Tibial artery (tissue), 4 donors: ENCODE measurements around the gene ANKS6.

Source experiments
- DNase-seq, 2 donors: peaks; one replicate each; pipeline ENCODE4 v3.0.0-alpha.2; 2019
- H3K27ac ChIP-seq, 2 donors: fragments of 200-600 bp; sonication (generic) in 1 of 2; 1 replicate in 1 of 2; 2 replicates in 1 of 2; pipeline ENCODE4 v1.5.1; 2018 to 2019; ENCODE audit warnings: mild to moderate bottlenecking in 1 of 2
- H3K27me3 ChIP-seq, 2 donors: fragments of 200-600 bp; sonication (generic) in 1 of 2; one replicate each; pipeline versions ENCODE4 v1.5.1 to v1.6.0; 2016 to 2019
- H3K36me3 ChIP-seq, 3 donors: fragments of 200-600 bp; sonication (generic) in 2 of 3; one replicate each; pipeline ENCODE4 v1.5.1; 2016 to 2019; ENCODE audit warnings: mild to moderate bottlenecking in 2 of 3
- H3K4me1 ChIP-seq, 4 donors: fragments of 200-600 bp; sonication (generic) in 2 of 4; 1 replicate in 3 of 4; 2 replicates in 1 of 4; pipeline ENCODE4 v1.5.1; 2016 to 2019
- H3K4me3 ChIP-seq, 2 donors: fragments of 200-600 bp; sonication (generic) in 1 of 2; 1 replicate in 1 of 2; 2 replicates in 1 of 2; pipeline ENCODE4 v1.5.1; 2018 to 2019; ENCODE audit warnings: mild to moderate bottlenecking in 2 of 2
- H3K9me3 ChIP-seq, 3 donors: fragments of 200-600 bp; sonication (generic) in 1 of 3; one replicate each; pipeline ENCODE4 v1.5.1; 2016 to 2019
- CTCF ChIP-seq, 2 experiments: fragments of 200-600 bp in 1 of 2; fragments of 450-650 bp in 1 of 2; IDR thresholded peaks; one replicate each; pipeline ENCODE4 v1.5.1; 2017 to 2019; ENCODE audit warnings: antibody characterized with exemption in 2 of 2, mild to moderate bottlenecking in 1 of 2, moderate library complexity in 1 of 2
- intact Hi-C: fragments of 100-400 bp; cut with DNase I; formaldehyde crosslinking; loops from one replicate; pipeline ENCODE4 v1.15.0; 2023; ENCODE audit warnings: low total_unique reads

Gene ANKS6

GRCh38 chr9:98790842-98791607, 5.3 kb downstream of the ANKS6 start:
- no peak overlapping the region for H3K4me3 ChIP-seq
- peak; percentile 93 to 94 for DNase-seq

GRCh38 chr9:98790134-98790841, 6.1 kb downstream of the ANKS6 start:
- Histone ChIP-seq H3K27me3 (no peaks in the 10 kb centered on the region), H3K27ac (peak overlapping the region in 1 of 2 donors; percentile 43), H3K4me1 (peaks cover 0 to 18% (median 9%) of the 10 kb centered on the region in 4 donors), H3K36me3 (peaks cover 0 to 6% (median 5%) of the 10 kb centered on the region in 3 donors), H3K4me3 (no peak overlapping the region), H3K9me3 (no peaks in the 10 kb centered on the region)
- TF ChIP-seq CTCF (IDR thresholded peaks at IDR 0.05), result no peak
- DNase-seq, result no peak
- intact Hi-C loops, result no loop called here

More at GRCh38 chr9:98790842-98791607, 5.3 kb downstream of the ANKS6 start:
- peak; percentile 98 to 100 for TF ChIP-seq CTCF (IDR thresholded peaks at IDR 0.05)
- H3K36me3 ChIP-seq, result peaks cover 0 to 6% (median 5%) of the 10 kb centered on the region in 3 donors
- peak overlapping the region; percentile 43 to 63 for H3K27ac ChIP-seq
- H3K4me1 ChIP-seq, result peaks cover 0 to 24% (median 11%) of the 10 kb centered on the region in 4 donors
- H3K27me3 ChIP-seq, result no peaks in the 10 kb centered on the region
- no peaks in the 10 kb centered on the region for H3K9me3 ChIP-seq
- intact Hi-C loops, result no loop called here

- Histone ChIP-seq H3K36me3 (peaks cover 0 to 7% (median 6%) of the 10 kb centered on the region in 3 donors), H3K9me3 (no peaks in the 10 kb centered on the region), H3K4me3 (no peak overlapping the region), H3K27ac (no peak overlapping the region), H3K4me1 (peaks cover 0 to 14% (median 8%) of the 10 kb centered on the region in 4 donors), H3K27me3 (no peaks in the 10 kb centered on the region)
- intact Hi-C loops, result no loop called here
- no peak for TF ChIP-seq CTCF (IDR thresholded peaks at IDR 0.05)
- DNase-seq, result no peak
Measured at GRCh38 chr9:98789483-98790133, 6.7 kb downstream of the ANKS6 start.

- Histone ChIP-seq H3K27ac (no peak overlapping the region), H3K36me3 (peaks cover 6 to 19% (median 9%) of the 10 kb centered on the region in 3 donors), H3K4me1 (peaks cover 0 to 12% (median 7%) of the 10 kb centered on the region in 4 donors), H3K4me3 (no peak overlapping the region), H3K9me3 (no peaks in the 10 kb centered on the region), H3K27me3 (no peaks in the 10 kb centered on the region)
- no peak for TF ChIP-seq CTCF (IDR thresholded peaks at IDR 0.05)
- no peak for DNase-seq
- intact Hi-C loops, result no loop called here
Measured at GRCh38 chr9:98787766-98788335, 8.5 kb downstream of the ANKS6 start.

- Histone ChIP-seq H3K27ac (no peak overlapping the region), H3K36me3 (peaks cover 9 to 19% (median 10%) of the 10 kb centered on the region in 3 donors), H3K4me3 (no peak overlapping the region), H3K27me3 (no peaks in the 10 kb centered on the region), H3K4me1 (peaks cover 0 to 12% (median 7%) of the 10 kb centered on the region in 4 donors), H3K9me3 (no peaks in the 10 kb centered on the region)
- peak in 1 of 2 donors; percentile 10 for DNase-seq
- TF ChIP-seq CTCF (IDR thresholded peaks at IDR 0.05), result no peak
- intact Hi-C loops, result no loop called here
Measured at GRCh38 chr9:98786750-98787510, 9.4 kb downstream of the ANKS6 start.
